Smooth muscle cell (in vitro differentiated cells): ENCODE measurements around the gene MAB21L3. TPM values are rescaled to one million over a fixed set of nuclear protein-coding genes. Genes with fewer than 3 reads are reported as not detected.

Source experiments
- DNase-seq: peaks from one replicate; lab custom pipeline; 2025; ENCODE audit not compliant: unreplicated experiment; lab: John Stamatoyannopoulos, UW
- H2AFZ ChIP-seq: fragments of 200-600 bp; sonication (generic); 2 replicates; pipeline ENCODE4 v1.6.0; 2016; ENCODE audit warnings: antibody characterized with exemption, low read depth, mild to moderate bottlenecking
- H3F3A ChIP-seq: fragments of 200-600 bp; sonication (generic); 2 replicates; pipeline ENCODE4 v1.6.0; 2017; ENCODE audit warnings: antibody characterized with exemption, low read depth
- H3K27ac ChIP-seq: fragments of 200-600 bp; sonication (generic); 2 replicates; pipeline ENCODE4 v1.5.1; 2016; ENCODE audit warnings: low read depth, mild to moderate bottlenecking
- H3K27me3 ChIP-seq: fragments of 200-600 bp; sonication (generic); 2 replicates; pipeline ENCODE4 v1.6.1; 2016; ENCODE audit warnings: low read depth, mild to moderate bottlenecking
- H3K36me3 ChIP-seq: fragments of 200-600 bp; sonication (generic); 2 replicates; pipeline ENCODE4 v1.5.1; 2016; ENCODE audit warnings: low read depth
- H3K4me1 ChIP-seq: fragments of 200-600 bp; sonication (generic); 2 replicates; pipeline ENCODE4 v1.5.1; 2016; ENCODE audit warnings: low read depth
- H3K4me2 ChIP-seq: fragments of 200-600 bp; sonication (generic); 2 replicates; pipeline ENCODE4 v1.6.0; 2016; ENCODE audit warnings: mild to moderate bottlenecking
- H3K4me3 ChIP-seq: fragments of 200-600 bp; sonication (generic); 2 replicates; pipeline ENCODE4 v1.5.1; 2016; ENCODE audit warnings: mild to moderate bottlenecking
- H3K79me2 ChIP-seq: fragments of 200-600 bp; sonication (generic); 2 replicates; pipeline ENCODE4 v1.6.0; 2016; ENCODE audit warnings: low read depth, mild to moderate bottlenecking
- H3K9ac ChIP-seq: fragments of 200-600 bp; sonication (generic); 2 replicates; pipeline ENCODE4 v1.6.0; 2016; ENCODE audit warnings: low read depth
- H3K9me3 ChIP-seq: fragments of 200-600 bp; sonication (generic); replicated peaks from 2 replicates; pipeline ENCODE4 v1.5.1; 2016; ENCODE audit warnings: low read depth
- H4K20me1 ChIP-seq: fragments of 200-600 bp; sonication (generic); 2 replicates; pipeline ENCODE4 v1.6.0; 2016; ENCODE audit warnings: low read depth
- WGBS: methylation state at CpG from one replicate; pipeline ENCODE4 v1.1.7; 2016; ENCODE audit warnings: low lambda C conversion rate; 5-methylcytosine and 5-hydroxymethylcytosine counted together
- polyA plus RNA-seq: library from polyadenylated mRNA; unstranded; fragments of >200 nt; fragmentation: Nextera tagmentation; extraction: Ambion mirVana; gene quantifications from 2 replicates; pipeline ENCODE4 v1.2.1, GENCODE V29; 2016
- total RNA-seq: library from RNA; depleted of rRNA; stranded (reverse); fragments of >200 nt; gene quantifications from 2 replicates; pipeline ENCODE4 v1.2.3, GENCODE V29; 2014
- TF ChIP-seq, protein P1 (sequence below): fragments of 200-600 bp; sonication (generic); IDR thresholded peaks from 2 replicates; pipeline ENCODE4 v1.5.1; 2017; ENCODE audit warnings: borderline replicate concordance, mild to moderate bottlenecking, antibody characterized with exemption; ENCODE audit not compliant: insufficient read depth, poor library complexity, severe bottlenecking

The MAB21L3 gene
- total and polyA plus RNA-seq, 2 experiments from 2014 or later, result 0.13 to 0.26 TPM

DNA sequence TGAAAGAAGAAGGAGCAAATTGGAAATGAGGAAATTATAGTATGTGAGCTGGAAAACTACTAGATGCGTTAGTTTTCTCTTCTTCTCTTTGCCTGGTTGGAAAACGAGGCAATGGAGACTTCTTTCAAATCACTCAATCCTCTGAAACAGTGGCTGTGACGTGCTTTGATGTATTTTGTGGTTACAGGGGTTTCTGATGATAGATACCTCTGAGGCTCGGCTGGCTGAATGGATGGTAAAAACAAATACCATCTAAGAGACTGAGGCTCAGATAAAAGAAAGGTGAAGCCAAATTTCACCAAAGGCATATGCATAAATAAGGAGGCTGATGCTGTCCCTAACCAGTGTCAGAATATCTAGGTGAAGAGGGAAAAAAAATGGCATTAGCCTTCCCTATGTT is 15.1 kb downstream of the MAB21L3 start:
- H4K20me1 ChIP-seq, result no peaks in the 10 kb centered on the region
- no peaks in the 10 kb centered on the region for H3K27me3 ChIP-seq
- no peaks in the 10 kb centered on the region for H3K9me3 ChIP-seq
- DNase-seq, result no peak
- no peaks in the 10 kb centered on the region for H3K79me2 ChIP-seq
- H3K36me3 ChIP-seq, result no peaks in the 10 kb centered on the region
- no peak overlapping the region for H3K9ac ChIP-seq
- no peaks in the 10 kb centered on the region for H3F3A ChIP-seq
- H3K4me3 ChIP-seq, result no peak overlapping the region
- H3K4me1 ChIP-seq, result no peaks in the 10 kb centered on the region
- WGBS, result 49% methylated on average over 4 of the region's 4 CpGs
- TF ChIP-seq, protein P1, sequence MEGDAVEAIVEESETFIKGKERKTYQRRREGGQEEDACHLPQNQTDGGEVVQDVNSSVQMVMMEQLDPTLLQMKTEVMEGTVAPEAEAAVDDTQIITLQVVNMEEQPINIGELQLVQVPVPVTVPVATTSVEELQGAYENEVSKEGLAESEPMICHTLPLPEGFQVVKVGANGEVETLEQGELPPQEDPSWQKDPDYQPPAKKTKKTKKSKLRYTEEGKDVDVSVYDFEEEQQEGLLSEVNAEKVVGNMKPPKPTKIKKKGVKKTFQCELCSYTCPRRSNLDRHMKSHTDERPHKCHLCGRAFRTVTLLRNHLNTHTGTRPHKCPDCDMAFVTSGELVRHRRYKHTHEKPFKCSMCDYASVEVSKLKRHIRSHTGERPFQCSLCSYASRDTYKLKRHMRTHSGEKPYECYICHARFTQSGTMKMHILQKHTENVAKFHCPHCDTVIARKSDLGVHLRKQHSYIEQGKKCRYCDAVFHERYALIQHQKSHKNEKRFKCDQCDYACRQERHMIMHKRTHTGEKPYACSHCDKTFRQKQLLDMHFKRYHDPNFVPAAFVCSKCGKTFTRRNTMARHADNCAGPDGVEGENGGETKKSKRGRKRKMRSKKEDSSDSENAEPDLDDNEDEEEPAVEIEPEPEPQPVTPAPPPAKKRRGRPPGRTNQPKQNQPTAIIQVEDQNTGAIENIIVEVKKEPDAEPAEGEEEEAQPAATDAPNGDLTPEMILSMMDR, result no peak
- no peak overlapping the region for H3K27ac ChIP-seq
- H3K4me2 ChIP-seq, result no peak overlapping the region
- no peak overlapping the region for H2AFZ ChIP-seq

DNA sequence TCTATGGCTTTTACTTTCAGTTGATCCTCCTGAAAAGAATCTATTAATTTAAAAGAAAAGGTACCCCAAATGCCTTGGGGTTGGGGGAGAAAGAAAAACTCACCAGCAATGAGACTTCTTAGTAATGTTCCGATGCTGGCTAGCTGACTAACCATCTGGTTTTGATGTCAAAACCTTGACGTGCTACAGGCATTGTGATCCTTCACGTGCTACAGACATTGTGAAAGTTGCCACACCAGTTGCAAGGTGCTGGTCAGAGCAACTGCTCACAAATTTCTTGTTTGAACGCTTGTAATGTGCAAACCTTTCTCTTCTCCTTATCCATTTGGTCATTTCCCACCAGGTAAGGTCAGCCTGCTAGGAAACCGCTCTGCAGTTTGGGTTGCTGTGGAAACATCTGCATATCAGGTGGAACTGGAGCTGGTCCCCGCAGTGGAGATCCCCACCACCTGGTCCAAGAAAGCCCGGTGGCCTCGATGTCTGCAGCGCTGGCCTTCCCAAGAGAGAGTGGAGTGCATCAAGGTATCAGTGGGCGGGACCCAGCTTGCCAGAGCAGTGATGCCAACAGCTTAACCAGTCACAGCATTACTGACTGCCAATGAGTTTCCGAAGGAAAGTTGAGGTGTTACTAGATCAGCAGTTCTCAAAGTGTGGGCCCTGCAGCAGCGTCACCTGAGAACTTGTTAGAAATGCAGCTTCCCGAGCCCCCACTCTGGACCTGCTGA is 16.1 kb downstream of the MAB21L3 start:
- Histone ChIP-seq H3F3A (no peaks in the 10 kb centered on the region), H3K4me1 (no peaks in the 10 kb centered on the region), H3K27me3 (no peaks in the 10 kb centered on the region), H2AFZ (no peak overlapping the region), H3K36me3 (no peaks in the 10 kb centered on the region), H3K79me2 (no peaks in the 10 kb centered on the region), H4K20me1 (no peaks in the 10 kb centered on the region), H3K27ac (no peak overlapping the region), H3K9me3 (no peaks in the 10 kb centered on the region), H3K9ac (no peak overlapping the region), H3K4me2 (no peak overlapping the region), H3K4me3 (no peak overlapping the region)
- 88% methylated on average over 13 of the region's 13 CpGs for WGBS
- TF ChIP-seq, protein P1, result no peak
- no peak for DNase-seq

DNA sequence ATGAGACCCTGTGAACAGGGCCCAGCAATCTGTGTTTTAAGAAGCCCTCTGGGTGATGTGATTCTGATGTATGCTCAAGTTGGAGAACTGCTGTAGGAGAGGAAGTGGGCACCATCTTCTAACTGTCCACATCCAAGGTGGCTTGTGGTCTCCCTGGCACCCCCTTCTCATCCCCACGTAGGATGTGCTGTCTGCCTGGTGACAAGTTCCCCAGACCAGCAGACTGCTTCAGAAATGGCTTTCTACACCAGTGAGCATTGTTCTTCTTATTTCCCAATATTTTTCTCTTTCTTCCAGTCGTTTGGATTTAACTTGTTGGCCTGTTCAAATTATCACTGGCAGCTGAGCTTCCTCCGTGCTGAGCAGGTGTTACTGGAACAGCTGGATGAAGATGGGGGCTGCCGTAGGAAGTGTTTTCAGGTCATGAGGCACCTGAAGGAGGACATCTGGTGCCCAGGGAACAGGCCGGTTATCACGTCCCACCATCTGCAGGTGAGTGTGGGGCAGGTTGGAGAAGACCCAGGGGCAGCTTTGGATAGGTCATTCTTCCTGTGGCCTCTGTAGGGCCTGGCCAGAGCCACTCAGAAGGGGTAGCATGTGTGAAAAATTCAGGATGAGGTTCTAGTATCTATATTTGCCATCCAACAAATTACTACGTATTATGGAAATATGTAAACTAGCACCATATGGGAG is 16.8 kb downstream of the MAB21L3 start:
- Histone ChIP-seq H3K4me2 (no peak overlapping the region), H3K4me1 (no peaks in the 10 kb centered on the region), H3K27me3 (no peaks in the 10 kb centered on the region), H3K9ac (no peak overlapping the region), H3K9me3 (no peaks in the 10 kb centered on the region), H4K20me1 (no peaks in the 10 kb centered on the region), H3K36me3 (no peaks in the 10 kb centered on the region), H3F3A (no peaks in the 10 kb centered on the region), H3K79me2 (no peaks in the 10 kb centered on the region), H2AFZ (no peak overlapping the region), H3K4me3 (no peak overlapping the region), H3K27ac (no peak overlapping the region)
- WGBS, result 91% methylated on average over 7 of the region's 7 CpGs
- DNase-seq, result no peak
- TF ChIP-seq, protein P1, result no peak
